Left forelimb (tissue), 1 donor: ENCODE data around the gene WBP11.

ENCODE experiments used
- DNase-seq: peaks from one replicate; pipeline ENCODE4 v3.0.0-alpha.2; 2018; ENCODE audit warnings: low spot score

WBP11 gene

GRCh38 chr12:14824012-14824634 lies 20.8 kb upstream of the WBP11 start:
- DNase-seq, result no peak

DNA sequence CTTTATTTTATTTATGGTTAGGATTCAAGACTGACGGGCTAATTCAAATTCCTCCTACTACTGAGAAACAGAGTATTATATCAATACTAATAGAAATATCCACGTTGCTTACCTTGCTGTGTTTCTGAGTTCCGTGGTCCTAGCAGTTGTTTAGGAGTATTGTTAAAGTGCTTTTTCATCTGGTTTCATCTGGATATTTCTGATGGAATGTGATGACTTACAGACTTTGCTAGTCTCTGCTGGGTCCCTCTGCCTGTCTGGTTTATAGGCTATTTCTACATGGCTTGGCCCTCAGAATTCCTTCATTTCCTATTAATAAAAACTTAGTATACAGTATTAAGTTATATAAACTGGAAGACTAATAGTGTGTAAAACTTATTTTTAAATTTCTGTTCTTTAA lies 10.7 kb upstream of the WBP11 start, which contains the start of gene SMCO3:
TSS of gene SMCO3 (minus strand) at position 169 of the 400 bp plus-strand sequence. CDS start 7,502 bp downstream, outside the sequence.
- no peak for DNase-seq

DNA sequence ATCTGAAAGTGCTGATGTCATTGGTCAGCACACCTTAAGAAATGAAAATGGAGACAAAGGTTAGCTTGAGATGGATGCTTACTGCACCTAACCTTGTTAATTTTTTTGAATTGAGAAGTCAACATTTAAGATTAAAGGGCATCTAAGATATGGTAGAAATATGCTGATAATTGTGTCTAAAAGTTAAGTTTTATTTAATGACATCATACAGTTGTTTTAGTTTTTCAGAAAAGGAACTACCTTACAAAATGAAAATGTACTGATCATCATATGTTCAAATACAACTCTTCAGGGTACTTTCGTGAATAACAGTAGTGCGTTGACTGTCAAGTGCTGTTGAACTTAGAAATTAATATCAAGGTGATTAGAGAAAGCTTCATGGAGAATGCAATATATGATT lies 8.2 kb upstream of the WBP11 start:
- no peak for DNase-seq

- no peak for DNase-seq
These were observed 7.7 kb upstream of the WBP11 start for GRCh38 chr12:14810953-14811483.

DNA sequence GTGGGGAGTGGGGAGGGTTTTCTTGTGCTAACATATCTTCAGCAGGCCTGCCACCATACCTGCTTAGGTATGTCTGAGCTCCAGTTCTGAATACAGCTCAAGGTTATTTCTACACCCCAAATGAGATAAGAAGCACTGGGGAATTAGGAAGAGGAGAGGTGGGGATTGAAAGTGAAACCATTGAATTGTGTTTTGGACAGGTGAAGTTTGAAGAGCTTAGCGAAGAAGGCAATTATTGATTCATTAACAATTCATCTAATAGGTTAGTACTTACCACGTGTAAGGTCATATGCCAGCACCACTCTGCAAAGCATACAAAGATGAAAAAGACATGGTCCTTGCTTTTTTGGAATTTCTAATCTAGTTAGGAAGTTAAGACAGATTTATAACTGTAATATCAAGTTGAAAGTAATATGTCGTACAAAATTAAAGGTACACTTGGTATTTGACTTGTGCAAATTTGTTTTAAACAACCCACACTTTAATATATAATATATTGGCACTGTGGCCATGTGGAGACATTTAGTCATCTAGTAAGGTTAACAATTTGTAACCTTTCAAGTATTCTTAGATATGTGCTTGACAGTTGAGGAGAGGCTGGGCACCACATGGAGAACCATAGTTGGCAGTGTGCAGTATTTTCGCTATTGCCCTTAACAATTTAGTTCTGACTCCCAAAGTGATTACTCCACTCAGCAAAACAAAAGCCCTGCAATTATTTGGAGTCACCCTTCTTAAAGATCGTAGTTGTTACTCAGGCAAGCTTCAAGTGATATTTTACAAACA lies 7.1 kb upstream of the WBP11 start:
- DNase-seq, result no peak

GRCh38 chr12:14803830-14804160 lies 517 bp upstream of the WBP11 start:
- DNase-seq, result no peak

DNA sequence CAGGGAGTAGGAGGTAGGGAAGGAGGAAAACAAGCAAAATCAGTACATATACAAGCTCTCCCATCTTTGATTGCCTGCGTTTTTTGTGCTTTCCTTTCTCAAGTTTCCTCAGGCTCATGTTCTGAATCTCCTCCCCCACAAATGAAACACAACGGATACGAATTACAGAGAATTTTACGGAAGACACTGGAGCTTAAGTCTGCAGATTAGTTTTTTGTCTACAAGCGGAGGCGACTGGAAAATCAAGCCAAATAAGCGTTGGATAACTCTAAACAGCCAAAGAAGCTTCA lies 612 bp downstream of the WBP11 start:
- no peak for DNase-seq

DNA sequence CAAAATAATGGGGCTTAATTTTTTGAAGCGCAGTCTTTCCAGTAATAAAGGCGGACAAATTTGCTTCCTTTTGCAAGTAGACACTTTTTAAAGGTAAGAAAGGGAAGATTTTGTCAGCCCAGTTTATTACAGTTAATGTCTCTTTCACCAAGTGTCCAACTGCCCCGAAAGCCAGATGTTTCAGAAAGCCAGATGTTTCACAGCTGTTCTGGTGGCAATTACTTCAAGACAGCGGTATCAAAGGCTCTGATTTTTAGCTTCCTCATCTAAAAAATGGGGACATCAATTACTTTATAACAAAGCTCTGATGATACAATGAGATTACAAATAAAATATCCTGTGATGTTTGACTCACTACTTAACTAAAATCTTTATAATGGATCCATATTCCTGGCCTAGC lies 1.0 kb downstream of the WBP11 start:
- no peak for DNase-seq

DNA sequence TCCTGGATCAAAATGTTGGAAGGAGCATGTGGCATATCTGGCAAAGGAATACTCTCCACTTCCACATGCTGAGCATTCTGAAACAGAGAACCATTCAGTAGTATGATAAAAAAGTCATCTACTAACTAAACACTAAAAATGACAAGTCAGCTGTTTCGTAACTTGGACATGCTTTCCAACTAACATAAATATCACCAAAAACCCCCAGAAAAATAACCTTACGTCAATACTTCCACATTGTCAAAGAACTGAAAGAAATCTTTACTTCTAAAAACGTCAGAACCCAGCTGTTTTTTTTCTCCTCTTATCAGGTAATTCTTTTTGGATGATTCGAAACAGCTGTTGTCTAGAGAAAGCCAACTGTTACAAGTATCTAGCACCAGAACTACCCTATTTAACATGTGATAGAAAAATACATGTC lies 8.2 kb downstream of the WBP11 start:
- no peak for DNase-seq

- no peak for DNase-seq
These were observed 17.7 kb downstream of the WBP11 start for GRCh38 chr12:14785568-14785967.

- no peak for DNase-seq
These were observed 18.8 kb downstream of the WBP11 start for GRCh38 chr12:14784471-14784870.

- DNase-seq, result no peak
These were observed 20.5 kb downstream of the WBP11 start for GRCh38 chr12:14782756-14783155.

DNA sequence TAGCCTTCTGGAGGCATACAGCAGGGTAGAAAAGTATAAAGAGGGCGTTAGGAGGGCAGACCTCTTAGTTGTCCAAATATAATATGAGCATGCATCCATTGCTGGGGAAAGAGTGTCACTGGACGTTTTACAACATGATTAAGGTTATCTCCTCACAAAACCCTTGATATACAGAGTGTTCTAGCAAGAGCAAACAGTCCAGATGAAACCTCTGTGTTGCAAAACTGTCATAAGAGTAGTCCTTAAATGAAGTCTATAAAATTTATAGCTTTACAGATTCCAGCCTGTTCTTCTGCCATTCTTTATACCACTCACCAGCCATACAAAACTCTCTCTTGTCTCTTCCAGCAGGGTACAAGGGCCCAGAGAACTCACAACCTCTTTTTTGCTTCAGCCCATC lies 21.7 kb downstream of the WBP11 start:
- DNase-seq, result no peak

DNA sequence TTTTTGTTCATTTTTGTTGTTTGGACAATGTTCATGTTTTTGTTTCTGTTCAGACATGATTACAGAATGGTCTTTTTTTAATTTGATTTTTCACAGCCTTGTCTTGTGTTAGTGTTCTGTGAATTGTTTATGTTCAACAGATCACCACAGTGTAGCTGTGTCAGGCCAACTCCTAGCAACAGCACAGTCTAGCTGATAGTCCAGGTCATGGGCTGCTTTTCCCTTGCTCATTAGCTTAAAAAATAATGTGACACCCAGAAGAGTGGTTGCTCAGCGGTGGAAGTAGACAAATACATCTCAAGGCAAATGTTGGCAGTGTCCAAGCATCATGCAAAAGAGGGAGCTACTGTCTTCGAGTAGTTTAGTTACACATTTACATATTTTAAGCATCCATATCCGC lies 22.4 kb downstream of the WBP11 start:
- no peak for DNase-seq

- DNase-seq, result no peak
These were observed 23.4 kb downstream of the WBP11 start for GRCh38 chr12:14779834-14780233.

DNA sequence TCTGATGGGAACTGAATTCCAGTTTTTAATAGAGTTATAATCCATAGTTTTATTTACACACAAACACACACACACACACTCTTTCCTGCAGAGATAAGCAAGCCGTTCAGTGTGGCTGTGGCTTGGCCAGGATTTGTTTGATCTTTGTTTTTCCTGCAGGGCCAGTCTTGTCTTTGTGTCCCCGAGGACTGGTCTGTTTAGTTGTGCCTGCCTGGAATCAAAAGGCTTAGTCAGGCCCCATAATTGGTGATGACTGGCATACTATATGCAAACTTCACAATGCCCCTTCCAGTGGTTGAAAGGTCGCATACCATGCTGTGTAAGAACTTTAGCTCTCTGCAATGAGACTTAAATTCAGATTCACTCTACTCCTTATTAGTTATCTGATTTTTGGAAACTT lies 26.0 kb downstream of the WBP11 start:
- DNase-seq, result no peak

GRCh38 chr12:14776236-14776961 lies 26.9 kb downstream of the WBP11 start:
- DNase-seq, result no peak

DNA sequence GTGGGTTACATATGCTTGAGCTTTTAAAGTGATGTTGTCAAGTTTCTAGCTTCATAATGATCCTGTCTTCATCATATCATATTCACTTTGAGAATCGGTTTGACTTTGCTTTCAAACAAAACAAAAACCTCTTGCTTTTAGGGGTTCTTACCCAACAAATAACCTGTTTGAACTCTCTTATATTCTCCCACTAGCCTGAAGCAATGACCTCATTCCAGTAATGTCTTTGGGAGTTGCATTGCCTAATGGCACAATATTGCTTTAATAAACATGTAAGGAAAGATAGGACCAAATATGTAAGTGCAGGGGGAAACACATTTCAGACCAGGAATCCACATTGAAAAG lies 27.7 kb downstream of the WBP11 start:
- no peak for DNase-seq

DNA sequence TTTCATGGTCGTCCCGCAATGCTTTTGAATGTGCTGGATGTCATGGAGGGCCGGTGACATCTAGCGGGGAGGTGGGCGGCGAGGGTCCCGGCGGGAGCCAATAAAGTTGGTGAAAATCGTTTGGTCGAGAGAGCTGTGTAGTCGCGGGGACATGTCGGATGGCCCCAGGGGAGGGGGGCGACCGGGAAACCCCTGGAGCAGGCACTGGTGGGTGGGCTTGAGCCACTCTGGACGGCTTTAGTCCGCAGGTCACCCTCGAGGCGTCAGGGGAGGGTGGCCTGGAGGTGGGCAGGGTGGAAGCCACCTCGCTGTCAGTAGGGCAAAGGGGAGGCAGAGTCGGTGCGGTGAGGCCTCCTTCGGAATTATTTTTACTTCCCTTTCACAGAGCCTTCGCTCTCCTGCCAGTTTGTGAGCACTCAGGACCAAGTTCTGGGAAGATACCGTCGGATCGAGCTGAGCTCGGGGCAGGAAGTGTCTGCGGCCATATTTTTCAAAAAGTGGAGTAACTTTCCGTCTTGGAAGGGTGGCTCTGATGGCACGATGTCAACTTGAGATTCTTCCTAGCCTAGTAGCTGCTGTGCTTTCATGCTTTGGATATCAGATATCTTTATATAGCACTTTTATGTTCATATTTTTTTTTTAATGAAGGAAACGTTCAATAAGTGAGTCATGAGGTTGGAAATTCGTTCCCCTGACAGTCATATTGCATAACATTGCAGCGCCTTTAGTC lies 28.2 kb downstream of the WBP11 start:
- DNase-seq, result peak; percentile 71

- DNase-seq, result peak; percentile 91
These were observed 29.0 kb downstream of the WBP11 start for GRCh38 chr12:14774074-14774905.

- DNase-seq, result peak; percentile 77
These were observed 29.6 kb downstream of the WBP11 start for GRCh38 chr12:14773685-14774073.

DNA sequence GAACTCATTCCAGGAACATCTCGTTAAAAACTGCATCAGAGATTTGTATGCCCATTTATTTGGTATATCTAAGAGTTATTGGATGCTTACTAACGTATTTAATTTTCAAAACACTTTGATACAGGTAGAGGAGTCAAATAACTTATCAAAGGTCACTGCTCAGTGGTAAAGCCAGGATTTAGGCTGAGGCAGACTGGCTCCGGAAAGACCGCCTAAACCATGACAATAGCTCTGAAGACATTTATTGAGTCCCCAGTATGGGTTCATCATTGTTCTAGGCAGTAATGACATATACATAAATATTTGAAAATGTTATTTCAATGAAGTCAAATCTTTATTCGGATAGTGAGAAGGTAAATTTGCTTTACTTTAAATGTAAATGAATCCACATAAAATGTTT lies 30.3 kb downstream of the WBP11 start:
- no peak for DNase-seq
